GM12878 (cell line): ENCODE measurements around the gene TM9SF4. TPM values are rescaled to one million over a fixed set of nuclear protein-coding genes. Genes with fewer than 3 reads are reported as not detected.

Experiments used
- BACH1 ChIP-seq: fragments of 450-650 bp; IDR thresholded peaks from 2 replicates; pipeline ENCODE4 v1.6.1; 2017; ENCODE audit warnings: mild to moderate bottlenecking, borderline replicate concordance
- CREB1 ChIP-seq: IDR thresholded peaks from 2 replicates; pipeline ENCODE4 v1.6.1; 2012; ENCODE audit warnings: low read depth, mild to moderate bottlenecking, inconsistent platforms
- EGR1 ChIP-seq, 2 experiments: IDR thresholded peaks; 1 replicate in 1 of 2; 2 replicates in 1 of 2; pipeline ENCODE4 v1.6.1; 2011 to 2012; ENCODE audit warnings: low read depth in 2 of 2, low read length in 2 of 2, borderline replicate concordance in 1 of 2, mild to moderate bottlenecking in 1 of 2, moderate library complexity in 1 of 2
- JUNB ChIP-seq: IDR thresholded peaks from 2 replicates; pipeline ENCODE4 v1.6.1; 2016; ENCODE audit warnings: antibody characterized with exemption, mild to moderate bottlenecking
- MEF2A ChIP-seq: IDR thresholded peaks from 2 replicates; pipeline ENCODE4 v1.6.1; 2011; ENCODE audit warnings: low read depth, mild to moderate bottlenecking, low read length, moderate library complexity; ENCODE audit not compliant: insufficient read depth
- SIN3A ChIP-seq: IDR thresholded peaks from 2 replicates; pipeline ENCODE4 v1.6.1; 2012; ENCODE audit warnings: low read depth, low read length, improper control_type of control experiment
- SMAD5 ChIP-seq: IDR thresholded peaks from 2 replicates; pipeline ENCODE4 v1.6.1; 2016; ENCODE audit warnings: antibody characterized with exemption, low read depth
- polyA plus RNA-seq, 11 experiments: library from polyadenylated mRNA; depleted of rRNA in 4 of 11; unstranded in 6 of 11; stranded (reverse) in 5 of 11; fragments of >200 nt; fragmentation: Nextera tagmentation in 4 of 11; fragmentation: Illumina TruSeq in 1 of 11; extraction: Ambion mirVana in 4 of 11; extraction: Trizol in 1 of 11; gene quantifications; 1 replicate in 1 of 11; 2 replicates in 10 of 11; pipeline versions ENCODE4 v1.2.1 to v1.2.3, GENCODE V29; 2011 to 2016; ENCODE audit warnings: inconsistent platforms in 2 of 11, missing spikeins in 2 of 11, low read depth in 1 of 11
- total RNA-seq, 4 experiments: library from RNA; depleted of rRNA in 3 of 4; stranded (reverse); fragments of >200 nt in 3 of 4; fragmentation: Illumina TruSeq in 1 of 4; extraction: Trizol in 1 of 4; gene quantifications; 2 replicates each; pipeline versions ENCODE4 v1.2.1 to v1.2.3, GENCODE V29; 2013 to 2021
- TF ChIP-seq, protein P1 (sequence below): IDR thresholded peaks from 2 replicates; pipeline ENCODE4 v1.6.1; 2012; ENCODE audit warnings: low read length, inconsistent platforms
- TF ChIP-seq, protein P2 (sequence below): IDR thresholded peaks from 2 replicates; pipeline ENCODE4 v1.6.1; 2012; ENCODE audit warnings: low read depth, low read length, improper control_type of control experiment

TM9SF4 gene
- total and polyA plus RNA-seq, 10 of the 15 experiments (the other 5 are each of a cell fraction or from before 2014, with no cell fraction given) = 8.5 to 47.8 (median 24.3) TPM

DNA sequence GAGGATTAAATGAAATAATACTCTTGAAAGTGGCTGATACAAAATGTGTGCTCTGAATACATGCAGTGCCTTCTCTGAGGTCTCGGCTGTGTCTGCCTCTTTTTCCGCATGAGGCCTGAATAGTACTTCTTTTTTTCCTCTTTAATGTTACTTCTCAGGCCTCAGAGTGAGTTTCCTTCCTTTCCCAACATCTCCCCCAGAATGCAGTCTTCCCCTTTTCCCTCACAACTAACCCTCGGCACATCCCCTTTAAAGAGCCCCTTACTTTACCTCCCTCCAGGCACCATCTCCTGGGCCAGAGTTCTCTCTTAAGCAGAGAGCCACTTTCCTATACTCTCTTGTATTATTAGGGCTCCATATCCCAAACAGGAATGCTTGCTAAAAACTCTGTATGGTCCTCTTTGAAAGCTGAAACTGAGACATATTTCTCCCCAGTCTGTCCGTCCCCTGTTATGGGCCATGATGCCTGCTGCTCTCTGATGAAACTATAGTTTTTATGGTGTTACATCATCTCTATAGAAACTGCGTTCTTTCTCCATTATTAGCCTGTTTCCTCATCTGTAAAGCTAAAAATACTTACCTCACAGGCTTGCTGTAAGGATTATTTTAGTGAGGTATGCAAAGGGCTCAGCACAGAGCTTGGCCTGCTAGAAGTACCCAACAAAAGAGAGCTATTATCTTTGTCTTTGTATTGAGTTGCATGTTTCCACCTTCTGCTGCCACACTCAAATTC lies 95.8 kb downstream of the TM9SF4 start (continued):
- 0 out of 2 replicates have a peak, but pooled peaks have one; percentile 24 for TF ChIP-seq SMAD5
- peak; percentile 92 for TF ChIP-seq CREB1
- TF ChIP-seq, protein P1, sequence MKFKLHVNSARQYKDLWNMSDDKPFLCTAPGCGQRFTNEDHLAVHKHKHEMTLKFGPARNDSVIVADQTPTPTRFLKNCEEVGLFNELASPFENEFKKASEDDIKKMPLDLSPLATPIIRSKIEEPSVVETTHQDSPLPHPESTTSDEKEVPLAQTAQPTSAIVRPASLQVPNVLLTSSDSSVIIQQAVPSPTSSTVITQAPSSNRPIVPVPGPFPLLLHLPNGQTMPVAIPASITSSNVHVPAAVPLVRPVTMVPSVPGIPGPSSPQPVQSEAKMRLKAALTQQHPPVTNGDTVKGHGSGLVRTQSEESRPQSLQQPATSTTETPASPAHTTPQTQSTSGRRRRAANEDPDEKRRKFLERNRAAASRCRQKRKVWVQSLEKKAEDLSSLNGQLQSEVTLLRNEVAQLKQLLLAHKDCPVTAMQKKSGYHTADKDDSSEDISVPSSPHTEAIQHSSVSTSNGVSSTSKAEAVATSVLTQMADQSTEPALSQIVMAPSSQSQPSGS = peak; percentile 32; the same call in 1 of the 2 replicates
- no peak for TF ChIP-seq EGR1 (IDR thresholded peaks at IDR 0.05; ENCODE audit: borderline replicate concordance in 1 of 2, low read depth in 2 of 2, low read length in 2 of 2)
- TF ChIP-seq, protein P2, sequence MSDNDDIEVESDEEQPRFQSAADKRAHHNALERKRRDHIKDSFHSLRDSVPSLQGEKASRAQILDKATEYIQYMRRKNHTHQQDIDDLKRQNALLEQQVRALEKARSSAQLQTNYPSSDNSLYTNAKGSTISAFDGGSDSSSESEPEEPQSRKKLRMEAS = no peak
- TF ChIP-seq JUNB = 0 out of 2 replicates have a peak, but pooled peaks have one; percentile 26
- TF ChIP-seq SIN3A = no peak
- TF ChIP-seq BACH1 = no peak
- TF ChIP-seq MEF2A = peak; percentile 74
